GM18858 (cell line): ENCODE measurements around the gene GPR18.
"Not testable (repeated sequence)": the region's sequence is repeated elsewhere in the genome, so short reads cannot be mapped to it uniquely, and the experiment has no call there.

ENCODE experiments used
- ATAC-seq: cut with Tn5 transposase; IDR thresholded peaks from one replicate; pipeline ENCODE4 v1.9.1; 2021; ENCODE audit not compliant: unreplicated experiment

The GPR18 gene

GRCh38 chr13:99231721-99232120 is 26.5 kb downstream of the GPR18 start:
- ATAC-seq = no peak

GRCh38 chr13:99230991-99231390 is 27.2 kb downstream of the GPR18 start:
- no peak for ATAC-seq

GRCh38 chr13:99230588-99230987 is 27.6 kb downstream of the GPR18 start:
- ATAC-seq = not testable (repeated sequence)

- ATAC-seq = peak; percentile 94
These were observed 29.2 kb downstream of the GPR18 start for GRCh38 chr13:99228737-99229691.

- ATAC-seq = no peak
These were observed 30.1 kb downstream of the GPR18 start for GRCh38 chr13:99227909-99228688.

GRCh38 chr13:99227331-99227900 is 30.8 kb downstream of the GPR18 start:
- no peak for ATAC-seq

GRCh38 chr13:99226513-99226912 is 31.7 kb downstream of the GPR18 start:
- no peak for ATAC-seq

- ATAC-seq = no peak
These were observed 33.1 kb downstream of the GPR18 start for GRCh38 chr13:99225078-99225477.

- no peak for ATAC-seq
These were observed 34.2 kb downstream of the GPR18 start for GRCh38 chr13:99224021-99224420.

GRCh38 chr13:99223587-99223986 is 34.6 kb downstream of the GPR18 start:
- no peak for ATAC-seq

GRCh38 chr13:99221567-99222239 is 36.5 kb downstream of the GPR18 start:
- no peak for ATAC-seq

GRCh38 chr13:99220199-99220935 is 37.8 kb downstream of the GPR18 start:
- no peak for ATAC-seq

GRCh38 chr13:99218969-99219368 is 39.2 kb downstream of the GPR18 start:
- ATAC-seq = peak; percentile 54

GRCh38 chr13:99218545-99218944 is 39.6 kb downstream of the GPR18 start:
- ATAC-seq = no peak

GRCh38 chr13:99218126-99218525 is 40.1 kb downstream of the GPR18 start:
- no peak for ATAC-seq

GRCh38 chr13:99217461-99218110 is 40.6 kb downstream of the GPR18 start:
- ATAC-seq = no peak

GRCh38 chr13:99215184-99215830 is 42.9 kb downstream of the GPR18 start:
- ATAC-seq = no peak

GRCh38 chr13:99214731-99215130 is 43.4 kb downstream of the GPR18 start:
- ATAC-seq = no peak

GRCh38 chr13:99214232-99214631 is 43.9 kb downstream of the GPR18 start:
- peak; percentile 85 for ATAC-seq
